PFSK-1 (cell line): ENCODE measurements around the gene HPS1.

Experiments
- FOXP2 ChIP-seq: optimal IDR thresholded peaks from 2 replicates; pipeline ENCODE3; 2011; ENCODE audit warnings: borderline replicate concordance, control low read depth, inconsistent platforms; ENCODE audit not compliant: insufficient read depth; ENCODE audit errors: extremely low read length, extremely low read depth
- POLR2AphosphoS5 ChIP-seq: IDR thresholded peaks from 2 replicates; pipeline ENCODE4 v1.6.1; 2012; ENCODE audit warnings: low read depth, mild to moderate bottlenecking, control low read depth, low read length, moderate library complexity
- SIN3A ChIP-seq: IDR thresholded peaks from 2 replicates; pipeline ENCODE4 v1.6.1; 2012; ENCODE audit warnings: mild to moderate bottlenecking, low read length, moderate library complexity, borderline replicate concordance; ENCODE audit not compliant: insufficient read depth
- TAF1 ChIP-seq: IDR thresholded peaks from 2 replicates; pipeline ENCODE4 v1.6.1; 2012; ENCODE audit warnings: low read length, control low read depth, borderline replicate concordance; ENCODE audit not compliant: insufficient read depth
- TF ChIP-seq, protein P1 (sequence below), 2 experiments: IDR thresholded peaks; 2 replicates each; pipeline versions ENCODE4 v1.6.1 to v1.8.0; 2011 to 2012; ENCODE audit warnings: low read depth in 2 of 2, low read length in 2 of 2, control low read depth in 1 of 2, inconsistent platforms in 1 of 2, mild to moderate bottlenecking in 1 of 2, moderate library complexity in 1 of 2; ENCODE audit not compliant: insufficient read depth in 1 of 2

Gene HPS1

GRCh38 chr10:98414578-98414931 lies 32.2 kb downstream of the HPS1 start:
- TF ChIP-seq SIN3A (no peak), TAF1 (no peak), POLR2AphosphoS5 (no peak)

GRCh38 chr10:98411768-98412167 lies 35.0 kb downstream of the HPS1 start:
- TF ChIP-seq SIN3A = no peak
- no peak for TF ChIP-seq POLR2AphosphoS5

- TF ChIP-seq SIN3A = no peak
- no peak for TF ChIP-seq TAF1
- TF ChIP-seq FOXP2 = no peak
- TF ChIP-seq, protein P1, sequence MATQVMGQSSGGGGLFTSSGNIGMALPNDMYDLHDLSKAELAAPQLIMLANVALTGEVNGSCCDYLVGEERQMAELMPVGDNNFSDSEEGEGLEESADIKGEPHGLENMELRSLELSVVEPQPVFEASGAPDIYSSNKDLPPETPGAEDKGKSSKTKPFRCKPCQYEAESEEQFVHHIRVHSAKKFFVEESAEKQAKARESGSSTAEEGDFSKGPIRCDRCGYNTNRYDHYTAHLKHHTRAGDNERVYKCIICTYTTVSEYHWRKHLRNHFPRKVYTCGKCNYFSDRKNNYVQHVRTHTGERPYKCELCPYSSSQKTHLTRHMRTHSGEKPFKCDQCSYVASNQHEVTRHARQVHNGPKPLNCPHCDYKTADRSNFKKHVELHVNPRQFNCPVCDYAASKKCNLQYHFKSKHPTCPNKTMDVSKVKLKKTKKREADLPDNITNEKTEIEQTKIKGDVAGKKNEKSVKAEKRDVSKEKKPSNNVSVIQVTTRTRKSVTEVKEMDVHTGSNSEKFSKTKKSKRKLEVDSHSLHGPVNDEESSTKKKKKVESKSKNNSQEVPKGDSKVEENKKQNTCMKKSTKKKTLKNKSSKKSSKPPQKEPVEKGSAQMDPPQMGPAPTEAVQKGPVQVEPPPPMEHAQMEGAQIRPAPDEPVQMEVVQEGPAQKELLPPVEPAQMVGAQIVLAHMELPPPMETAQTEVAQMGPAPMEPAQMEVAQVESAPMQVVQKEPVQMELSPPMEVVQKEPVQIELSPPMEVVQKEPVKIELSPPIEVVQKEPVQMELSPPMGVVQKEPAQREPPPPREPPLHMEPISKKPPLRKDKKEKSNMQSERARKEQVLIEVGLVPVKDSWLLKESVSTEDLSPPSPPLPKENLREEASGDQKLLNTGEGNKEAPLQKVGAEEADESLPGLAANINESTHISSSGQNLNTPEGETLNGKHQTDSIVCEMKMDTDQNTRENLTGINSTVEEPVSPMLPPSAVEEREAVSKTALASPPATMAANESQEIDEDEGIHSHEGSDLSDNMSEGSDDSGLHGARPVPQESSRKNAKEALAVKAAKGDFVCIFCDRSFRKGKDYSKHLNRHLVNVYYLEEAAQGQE (IDR thresholded peaks at IDR 0.05; ENCODE audit: insufficient read depth in 1 of 2, low read depth in 2 of 2, low read length in 2 of 2) = no peak
- no peak for TF ChIP-seq POLR2AphosphoS5
Measured at GRCh38 chr10:98411166-98411565, 35.6 kb downstream of the HPS1 start.

- TF ChIP-seq, protein P1 (IDR thresholded peaks at IDR 0.05; ENCODE audit: insufficient read depth in 1 of 2, low read depth in 2 of 2, low read length in 2 of 2) = no peak
- TF ChIP-seq FOXP2 (no peak), TAF1 (no peak), SIN3A (no peak), POLR2AphosphoS5 (no peak)
Measured at GRCh38 chr10:98410759-98411158, 36.0 kb downstream of the HPS1 start.

GRCh38 chr10:98410135-98410743 lies 36.5 kb downstream of the HPS1 start:
- TF ChIP-seq, protein P1 (IDR thresholded peaks at IDR 0.05; ENCODE audit: insufficient read depth in 1 of 2, low read depth in 2 of 2, low read length in 2 of 2) = no peak
- TF ChIP-seq POLR2AphosphoS5 = no peak
- no peak for TF ChIP-seq FOXP2
- TF ChIP-seq TAF1 = no peak
- TF ChIP-seq SIN3A = no peak

- TF ChIP-seq TAF1 = no peak
- no peak for TF ChIP-seq FOXP2
- TF ChIP-seq, protein P1 (IDR thresholded peaks at IDR 0.05; ENCODE audit: insufficient read depth in 1 of 2, low read depth in 2 of 2, low read length in 2 of 2) = no peak
- no peak for TF ChIP-seq SIN3A
- no peak for TF ChIP-seq POLR2AphosphoS5
Measured at GRCh38 chr10:98408799-98409198, 37.9 kb downstream of the HPS1 start.
